GM12872 (cell line): ENCODE data around the gene NPAS2.

ENCODE experiments used
- CTCF ChIP-seq: IDR thresholded peaks from 3 replicates; pipeline ENCODE4 v1.5.1; 2011; ENCODE audit warnings: low read depth, mild to moderate bottlenecking, low read length, moderate library complexity; ENCODE audit not compliant: insufficient read depth

Gene NPAS2

GRCh38 chr2:100846716-100847115 lies 26.8 kb downstream of the NPAS2 start:
- TF ChIP-seq CTCF, result no peak

DNA sequence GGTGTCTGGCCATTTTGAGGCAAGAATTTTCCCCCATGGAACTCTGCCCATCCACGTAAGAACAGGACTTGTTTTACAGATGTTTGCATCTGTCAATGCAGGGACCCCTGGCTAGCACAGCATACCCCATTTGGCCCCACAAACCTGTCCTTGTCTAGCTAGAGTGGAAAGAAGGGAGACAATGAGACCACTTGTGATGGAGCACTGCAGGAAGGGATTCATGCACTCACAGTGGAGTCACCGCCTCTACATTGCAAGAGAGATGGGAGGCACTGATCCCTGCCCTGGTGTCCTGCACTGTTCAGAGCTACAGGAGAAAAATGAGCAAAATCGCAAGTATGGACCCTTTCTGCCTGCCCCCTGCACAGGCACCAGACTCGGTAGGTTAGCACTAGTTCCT lies 32.5 kb downstream of the NPAS2 start:
- no peak for TF ChIP-seq CTCF

DNA sequence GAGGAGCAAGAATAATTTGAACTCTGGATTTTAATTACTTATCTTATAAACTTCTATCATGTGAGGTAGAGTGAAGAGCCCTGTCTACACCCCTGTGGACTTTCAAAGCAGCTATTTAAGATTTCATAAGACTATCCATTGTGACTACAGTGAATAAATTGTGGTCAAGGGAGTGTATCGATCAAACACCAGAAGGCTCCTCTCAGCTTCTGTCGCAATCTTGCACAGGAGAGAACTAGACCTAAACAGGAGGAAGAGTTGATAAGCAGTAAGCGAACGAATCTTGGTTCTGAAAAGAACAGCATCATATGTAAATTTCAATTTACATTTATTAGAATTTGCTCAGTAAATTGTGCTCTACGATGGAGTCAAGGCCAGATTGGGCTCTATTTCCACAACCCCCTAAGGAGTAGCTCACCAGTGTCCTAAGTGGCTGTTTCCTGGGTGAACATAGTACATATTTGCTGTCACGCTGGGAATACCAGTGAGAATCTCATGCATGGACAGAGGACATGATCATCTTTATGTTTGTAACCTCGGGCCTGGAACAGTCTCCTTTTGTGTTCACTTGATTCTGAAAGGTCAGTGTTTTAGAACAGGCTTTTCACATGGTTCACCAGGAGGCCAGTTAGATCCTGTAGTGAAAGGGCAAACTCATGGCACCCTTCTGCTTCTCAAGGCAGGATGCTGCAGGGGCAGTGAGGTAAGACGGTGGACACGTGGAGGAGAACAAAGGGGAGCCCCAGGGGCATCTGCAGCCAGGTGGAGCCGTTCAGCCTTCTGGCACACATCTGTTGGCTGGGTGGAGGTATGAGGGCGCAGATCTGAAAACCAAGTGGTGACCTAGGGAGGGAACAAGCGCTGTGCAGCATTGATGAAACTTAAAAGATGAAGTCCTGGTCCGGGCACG lies 33.3 kb downstream of the NPAS2 start:
- no peak for TF ChIP-seq CTCF

GRCh38 chr2:100853909-100854810 lies 34.2 kb downstream of the NPAS2 start:
- no peak for TF ChIP-seq CTCF

DNA sequence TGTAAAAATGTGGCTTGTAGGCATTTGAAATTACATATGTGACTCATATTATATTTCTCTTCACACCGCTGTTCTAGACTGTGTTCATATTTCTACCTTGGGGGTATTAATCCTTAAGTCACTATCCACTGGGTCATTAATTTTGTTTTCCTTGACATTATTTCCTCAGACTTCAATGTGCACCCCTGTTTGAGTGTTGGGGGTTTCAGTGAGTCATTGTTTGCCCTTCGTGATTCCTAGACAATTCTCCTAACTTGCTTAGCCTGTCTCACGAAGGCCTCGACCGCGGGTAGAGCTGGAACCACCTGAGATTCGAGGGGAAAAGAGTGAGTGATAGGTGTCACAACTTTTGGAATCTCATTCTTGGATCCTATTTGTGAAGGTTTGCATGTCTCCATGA lies 35.1 kb downstream of the NPAS2 start:
- TF ChIP-seq CTCF, result no peak

DNA sequence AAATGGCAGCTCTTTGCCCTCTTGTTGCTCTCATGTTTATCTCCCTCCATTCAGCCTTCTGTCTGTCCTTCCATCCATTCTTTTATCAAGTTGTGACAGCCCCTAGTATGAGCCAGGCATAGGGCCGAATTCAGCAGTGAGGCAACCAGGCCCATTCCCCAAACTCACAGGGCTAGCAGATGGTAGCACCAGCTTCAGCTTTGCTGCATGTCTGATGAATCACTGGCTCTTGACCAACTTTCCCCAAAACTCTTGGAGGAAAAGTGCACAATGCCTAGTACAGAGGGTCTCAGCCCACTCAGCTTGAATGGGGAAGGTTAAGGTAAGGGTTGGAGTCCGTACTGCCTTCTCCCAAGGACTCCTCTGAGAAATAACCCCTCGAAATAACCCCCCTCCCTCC lies 35.7 kb downstream of the NPAS2 start:
- no peak for TF ChIP-seq CTCF

GRCh38 chr2:100856732-100857131 lies 36.8 kb downstream of the NPAS2 start:
- no peak for TF ChIP-seq CTCF
